ENCODE data around the gene PTPRG. TPM values are rescaled to one million over a fixed set of nuclear protein-coding genes. Genes with fewer than 3 reads are reported as not detected.

The PTPRG gene
- polyA plus RNA-seq, 1 donor (not counting 4 experiments of a cell fraction or from before 2014, with no cell fraction given): 12.1 TPM

DNA sequence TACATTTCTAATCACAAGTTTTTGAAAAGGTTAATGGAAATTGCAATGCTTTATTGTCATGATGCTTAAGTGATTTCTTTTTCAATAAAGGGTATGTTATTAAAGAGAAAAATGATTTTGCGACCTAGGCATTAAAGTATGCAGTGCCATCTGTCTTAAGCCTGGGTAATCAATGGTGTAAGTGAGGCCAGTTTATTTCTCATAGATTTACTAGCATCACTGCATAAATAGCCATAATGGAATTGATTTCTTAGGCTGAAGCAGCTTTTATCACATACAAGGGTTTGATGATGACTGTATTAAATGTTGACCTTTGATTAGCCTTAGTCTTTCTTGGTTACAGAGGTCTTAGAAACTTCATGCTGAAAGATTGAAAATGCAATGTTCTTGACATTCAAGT is 464.5 kb downstream of the PTPRG start:
- H3K4me3 ChIP-seq (ENCODE audit: control insufficient read depth in 2 of 3, extremely low read depth in 1 of 3, insufficient read depth in 2 of 3, low read depth in 1 of 3, low read length in 3 of 3): no peak overlapping the region
- H3K9ac ChIP-seq (ENCODE audit: control insufficient read depth, extremely low read depth, insufficient read depth, low read length): no peak overlapping the region
- no peaks in the 10 kb centered on the region for H3K9me1 ChIP-seq (ENCODE audit: control insufficient read depth, extremely low read depth, insufficient read depth, low read length)
- H3K4me1 ChIP-seq (ENCODE audit: control insufficient read depth, extremely low read depth, insufficient read depth, low read length): no peaks in the 10 kb centered on the region
- H3K9me3 ChIP-seq (ENCODE audit: control insufficient read depth, low read depth, low read length): no peaks in the 10 kb centered on the region
- no peak for TF ChIP-seq EZH2 (IDR thresholded peaks at IDR 0.05; ENCODE audit: low read length)
- TF ChIP-seq, protein P1, sequence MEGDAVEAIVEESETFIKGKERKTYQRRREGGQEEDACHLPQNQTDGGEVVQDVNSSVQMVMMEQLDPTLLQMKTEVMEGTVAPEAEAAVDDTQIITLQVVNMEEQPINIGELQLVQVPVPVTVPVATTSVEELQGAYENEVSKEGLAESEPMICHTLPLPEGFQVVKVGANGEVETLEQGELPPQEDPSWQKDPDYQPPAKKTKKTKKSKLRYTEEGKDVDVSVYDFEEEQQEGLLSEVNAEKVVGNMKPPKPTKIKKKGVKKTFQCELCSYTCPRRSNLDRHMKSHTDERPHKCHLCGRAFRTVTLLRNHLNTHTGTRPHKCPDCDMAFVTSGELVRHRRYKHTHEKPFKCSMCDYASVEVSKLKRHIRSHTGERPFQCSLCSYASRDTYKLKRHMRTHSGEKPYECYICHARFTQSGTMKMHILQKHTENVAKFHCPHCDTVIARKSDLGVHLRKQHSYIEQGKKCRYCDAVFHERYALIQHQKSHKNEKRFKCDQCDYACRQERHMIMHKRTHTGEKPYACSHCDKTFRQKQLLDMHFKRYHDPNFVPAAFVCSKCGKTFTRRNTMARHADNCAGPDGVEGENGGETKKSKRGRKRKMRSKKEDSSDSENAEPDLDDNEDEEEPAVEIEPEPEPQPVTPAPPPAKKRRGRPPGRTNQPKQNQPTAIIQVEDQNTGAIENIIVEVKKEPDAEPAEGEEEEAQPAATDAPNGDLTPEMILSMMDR (optimal IDR thresholded peaks at IDR 0.05 in 1 of 3, IDR thresholded peaks at IDR 0.05 in 1 of 3, conservative IDR thresholded peaks at IDR 0.05 in 1 of 3; ENCODE audit: extremely low read depth in 1 of 3, insufficient read depth in 2 of 3, low read length in 3 of 3): no peak
- H3K36me3 ChIP-seq (ENCODE audit: control insufficient read depth in 2 of 2, extremely low read depth in 1 of 2, insufficient read depth in 2 of 2, low read length in 2 of 2): no peaks in the 10 kb centered on the region
- no peak for FAIRE-seq
- no peak overlapping the region for H2AFZ ChIP-seq (ENCODE audit: control insufficient read depth, low read length)
- no peaks in the 10 kb centered on the region for H4K20me1 ChIP-seq (ENCODE audit: control insufficient read depth, extremely low read depth, insufficient read depth, low read length)
- no peaks in the 10 kb centered on the region for H3K79me2 ChIP-seq (ENCODE audit: control insufficient read depth, insufficient read depth, low read length)
- H3K27ac ChIP-seq (ENCODE audit: control insufficient read depth, insufficient read depth, low read length): no peak overlapping the region
- DNase-seq (ENCODE audit: low read depth, low spot score): no peak
- H3K27me3 ChIP-seq (ENCODE audit: control insufficient read depth, extremely low read depth, insufficient read depth, low read length): no peaks in the 10 kb centered on the region
- dilution Hi-C loops (cut with MboI; ENCODE audit: extremely low pct_ligation_motif_present, low sequenced_read_pairs): no loop called here
- H3K4me2 ChIP-seq (ENCODE audit: control insufficient read depth, extremely low read depth, insufficient read depth, low read depth, low read length): no peak overlapping the region

DNA sequence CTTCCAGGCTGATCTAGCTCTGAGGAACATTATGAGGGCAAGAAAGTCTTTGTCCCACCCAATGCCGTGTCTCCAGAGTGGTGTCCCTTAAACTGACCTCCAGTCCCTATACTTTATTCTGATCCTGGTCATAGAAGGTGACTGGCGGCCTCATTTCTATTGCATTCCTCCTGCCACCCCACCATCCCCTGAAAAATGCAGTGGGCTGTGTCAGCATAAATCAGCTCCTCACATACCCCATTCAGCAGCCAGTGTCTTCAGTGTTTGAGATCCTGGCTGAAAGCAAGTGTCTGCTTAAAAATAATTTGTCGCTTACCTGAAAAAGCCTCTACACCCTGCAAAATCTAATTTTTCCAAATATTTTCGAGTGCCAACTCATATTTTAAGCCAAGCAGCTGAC is 465.9 kb downstream of the PTPRG start:
- no peak overlapping the region for H3K27ac ChIP-seq (ENCODE audit: control insufficient read depth, insufficient read depth, low read length)
- no peaks in the 10 kb centered on the region for H3K9me3 ChIP-seq (ENCODE audit: control insufficient read depth, low read depth, low read length)
- DNase-seq (ENCODE audit: low read depth, low spot score): no peak
- H2AFZ ChIP-seq (ENCODE audit: control insufficient read depth, low read length): no peak overlapping the region
- H3K79me2 ChIP-seq (ENCODE audit: control insufficient read depth, insufficient read depth, low read length): no peaks in the 10 kb centered on the region
- H3K9ac ChIP-seq (ENCODE audit: control insufficient read depth, extremely low read depth, insufficient read depth, low read length): no peak overlapping the region
- H4K20me1 ChIP-seq (ENCODE audit: control insufficient read depth, extremely low read depth, insufficient read depth, low read length): no peaks in the 10 kb centered on the region
- H3K4me3 ChIP-seq (ENCODE audit: control insufficient read depth in 2 of 3, extremely low read depth in 1 of 3, insufficient read depth in 2 of 3, low read depth in 1 of 3, low read length in 3 of 3): no peak overlapping the region
- no peak for TF ChIP-seq EZH2 (IDR thresholded peaks at IDR 0.05; ENCODE audit: low read length)
- TF ChIP-seq, protein P1 (optimal IDR thresholded peaks at IDR 0.05 in 1 of 3, IDR thresholded peaks at IDR 0.05 in 1 of 3, conservative IDR thresholded peaks at IDR 0.05 in 1 of 3; ENCODE audit: extremely low read depth in 1 of 3, insufficient read depth in 2 of 3, low read length in 3 of 3): no peak
- FAIRE-seq: no peak
- no peaks in the 10 kb centered on the region for H3K9me1 ChIP-seq (ENCODE audit: control insufficient read depth, extremely low read depth, insufficient read depth, low read length)
- no peaks in the 10 kb centered on the region for H3K27me3 ChIP-seq (ENCODE audit: control insufficient read depth, extremely low read depth, insufficient read depth, low read length)
- dilution Hi-C loops (cut with MboI; ENCODE audit: extremely low pct_ligation_motif_present, low sequenced_read_pairs): no loop called here
- no peaks in the 10 kb centered on the region for H3K36me3 ChIP-seq (ENCODE audit: control insufficient read depth in 2 of 2, extremely low read depth in 1 of 2, insufficient read depth in 2 of 2, low read length in 2 of 2)
- H3K4me1 ChIP-seq (ENCODE audit: control insufficient read depth, extremely low read depth, insufficient read depth, low read length): no peaks in the 10 kb centered on the region
- no peak overlapping the region for H3K4me2 ChIP-seq (ENCODE audit: control insufficient read depth, extremely low read depth, insufficient read depth, low read depth, low read length)

Data from keratinocyte (primary cell).